H1 (cell line): Measurements from ENCODE around the gene CD151. TPM values are rescaled to one million over a fixed set of nuclear protein-coding genes. Genes with fewer than 3 reads are reported as not detected.

Source experiments
- polyA plus RNA-seq, 7 experiments: library from polyadenylated mRNA; depleted of rRNA in 3 of 7; stranded (reverse) in 5 of 7; unstranded in 2 of 7; fragments of >200 nt in 5 of 7; fragments of 200-250 nt in 2 of 7; gene quantifications; 1 replicate in 5 of 7; 2 replicates in 1 of 7; 4 replicates in 1 of 7; pipeline versions ENCODE4 v1.2.1 to v1.2.3, GENCODE V29; 2011 to 2013; ENCODE audit warnings: missing spikeins in 2 of 7, mixed read lengths in 2 of 7
- total RNA-seq: library from RNA; stranded (reverse); fragmentation: NEBNext Ultra II Directional; extraction: Animal tissue kit (Norgen Biotek cat#: 25700); gene quantifications from 2 replicates; pipeline ENCODE4 v1.2.1, GENCODE V29; 2021
- TF ChIP-seq, protein P1 (sequence below): fragments of 300-600 bp; sonication (generic); IDR thresholded peaks from 2 replicates; pipeline ENCODE4 v1.7.1; 2012; ENCODE audit warnings: low read length, moderate library complexity, mild to moderate bottlenecking, inconsistent platforms; ENCODE audit not compliant: insufficient replicate concordance

Gene CD151
- total and polyA plus RNA-seq, 2 of the 8 experiments (the other 6 are each of a cell fraction or from before 2014, with no cell fraction given): 101 to 212 TPM

DNA sequence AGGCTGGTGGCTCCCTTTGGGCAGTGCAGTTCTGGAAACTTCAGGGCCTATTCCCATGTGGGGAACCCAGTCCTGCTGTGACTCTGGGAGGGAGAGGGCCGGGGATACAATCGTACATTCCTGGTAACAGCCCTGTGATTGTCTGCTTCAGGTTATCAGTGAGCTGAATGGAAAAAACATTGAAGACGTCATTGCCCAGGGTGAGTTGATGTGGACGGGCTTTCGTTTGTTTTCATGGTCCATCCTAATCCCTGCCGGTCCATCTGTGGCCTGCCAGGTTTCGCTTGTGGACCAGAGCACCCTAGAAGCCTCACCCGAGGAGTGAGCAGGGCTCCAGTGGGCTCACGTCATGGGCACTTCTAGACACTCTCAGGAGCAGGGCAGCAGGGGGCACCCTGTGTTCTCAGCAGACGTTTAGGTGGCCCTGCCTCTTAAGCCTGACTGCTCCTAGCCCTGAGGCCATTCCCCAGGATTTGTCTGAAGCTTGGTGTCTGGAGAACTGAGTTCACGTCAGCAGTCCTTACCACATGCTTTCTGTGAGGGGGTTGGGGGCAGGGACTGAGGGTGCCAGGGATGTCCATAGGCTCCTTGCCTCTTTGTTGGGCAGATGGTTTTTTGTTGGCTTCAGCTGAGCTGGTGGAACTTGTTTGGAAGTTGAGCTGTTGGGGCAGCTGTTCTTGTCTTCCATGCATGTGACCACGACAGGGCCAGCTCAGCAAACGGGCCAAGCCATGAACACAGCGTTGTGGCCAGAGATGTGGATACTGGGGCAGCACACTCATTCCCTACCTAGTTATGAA lies 21.1 kb upstream of the CD151 start (continued):
- TF ChIP-seq, protein P1, sequence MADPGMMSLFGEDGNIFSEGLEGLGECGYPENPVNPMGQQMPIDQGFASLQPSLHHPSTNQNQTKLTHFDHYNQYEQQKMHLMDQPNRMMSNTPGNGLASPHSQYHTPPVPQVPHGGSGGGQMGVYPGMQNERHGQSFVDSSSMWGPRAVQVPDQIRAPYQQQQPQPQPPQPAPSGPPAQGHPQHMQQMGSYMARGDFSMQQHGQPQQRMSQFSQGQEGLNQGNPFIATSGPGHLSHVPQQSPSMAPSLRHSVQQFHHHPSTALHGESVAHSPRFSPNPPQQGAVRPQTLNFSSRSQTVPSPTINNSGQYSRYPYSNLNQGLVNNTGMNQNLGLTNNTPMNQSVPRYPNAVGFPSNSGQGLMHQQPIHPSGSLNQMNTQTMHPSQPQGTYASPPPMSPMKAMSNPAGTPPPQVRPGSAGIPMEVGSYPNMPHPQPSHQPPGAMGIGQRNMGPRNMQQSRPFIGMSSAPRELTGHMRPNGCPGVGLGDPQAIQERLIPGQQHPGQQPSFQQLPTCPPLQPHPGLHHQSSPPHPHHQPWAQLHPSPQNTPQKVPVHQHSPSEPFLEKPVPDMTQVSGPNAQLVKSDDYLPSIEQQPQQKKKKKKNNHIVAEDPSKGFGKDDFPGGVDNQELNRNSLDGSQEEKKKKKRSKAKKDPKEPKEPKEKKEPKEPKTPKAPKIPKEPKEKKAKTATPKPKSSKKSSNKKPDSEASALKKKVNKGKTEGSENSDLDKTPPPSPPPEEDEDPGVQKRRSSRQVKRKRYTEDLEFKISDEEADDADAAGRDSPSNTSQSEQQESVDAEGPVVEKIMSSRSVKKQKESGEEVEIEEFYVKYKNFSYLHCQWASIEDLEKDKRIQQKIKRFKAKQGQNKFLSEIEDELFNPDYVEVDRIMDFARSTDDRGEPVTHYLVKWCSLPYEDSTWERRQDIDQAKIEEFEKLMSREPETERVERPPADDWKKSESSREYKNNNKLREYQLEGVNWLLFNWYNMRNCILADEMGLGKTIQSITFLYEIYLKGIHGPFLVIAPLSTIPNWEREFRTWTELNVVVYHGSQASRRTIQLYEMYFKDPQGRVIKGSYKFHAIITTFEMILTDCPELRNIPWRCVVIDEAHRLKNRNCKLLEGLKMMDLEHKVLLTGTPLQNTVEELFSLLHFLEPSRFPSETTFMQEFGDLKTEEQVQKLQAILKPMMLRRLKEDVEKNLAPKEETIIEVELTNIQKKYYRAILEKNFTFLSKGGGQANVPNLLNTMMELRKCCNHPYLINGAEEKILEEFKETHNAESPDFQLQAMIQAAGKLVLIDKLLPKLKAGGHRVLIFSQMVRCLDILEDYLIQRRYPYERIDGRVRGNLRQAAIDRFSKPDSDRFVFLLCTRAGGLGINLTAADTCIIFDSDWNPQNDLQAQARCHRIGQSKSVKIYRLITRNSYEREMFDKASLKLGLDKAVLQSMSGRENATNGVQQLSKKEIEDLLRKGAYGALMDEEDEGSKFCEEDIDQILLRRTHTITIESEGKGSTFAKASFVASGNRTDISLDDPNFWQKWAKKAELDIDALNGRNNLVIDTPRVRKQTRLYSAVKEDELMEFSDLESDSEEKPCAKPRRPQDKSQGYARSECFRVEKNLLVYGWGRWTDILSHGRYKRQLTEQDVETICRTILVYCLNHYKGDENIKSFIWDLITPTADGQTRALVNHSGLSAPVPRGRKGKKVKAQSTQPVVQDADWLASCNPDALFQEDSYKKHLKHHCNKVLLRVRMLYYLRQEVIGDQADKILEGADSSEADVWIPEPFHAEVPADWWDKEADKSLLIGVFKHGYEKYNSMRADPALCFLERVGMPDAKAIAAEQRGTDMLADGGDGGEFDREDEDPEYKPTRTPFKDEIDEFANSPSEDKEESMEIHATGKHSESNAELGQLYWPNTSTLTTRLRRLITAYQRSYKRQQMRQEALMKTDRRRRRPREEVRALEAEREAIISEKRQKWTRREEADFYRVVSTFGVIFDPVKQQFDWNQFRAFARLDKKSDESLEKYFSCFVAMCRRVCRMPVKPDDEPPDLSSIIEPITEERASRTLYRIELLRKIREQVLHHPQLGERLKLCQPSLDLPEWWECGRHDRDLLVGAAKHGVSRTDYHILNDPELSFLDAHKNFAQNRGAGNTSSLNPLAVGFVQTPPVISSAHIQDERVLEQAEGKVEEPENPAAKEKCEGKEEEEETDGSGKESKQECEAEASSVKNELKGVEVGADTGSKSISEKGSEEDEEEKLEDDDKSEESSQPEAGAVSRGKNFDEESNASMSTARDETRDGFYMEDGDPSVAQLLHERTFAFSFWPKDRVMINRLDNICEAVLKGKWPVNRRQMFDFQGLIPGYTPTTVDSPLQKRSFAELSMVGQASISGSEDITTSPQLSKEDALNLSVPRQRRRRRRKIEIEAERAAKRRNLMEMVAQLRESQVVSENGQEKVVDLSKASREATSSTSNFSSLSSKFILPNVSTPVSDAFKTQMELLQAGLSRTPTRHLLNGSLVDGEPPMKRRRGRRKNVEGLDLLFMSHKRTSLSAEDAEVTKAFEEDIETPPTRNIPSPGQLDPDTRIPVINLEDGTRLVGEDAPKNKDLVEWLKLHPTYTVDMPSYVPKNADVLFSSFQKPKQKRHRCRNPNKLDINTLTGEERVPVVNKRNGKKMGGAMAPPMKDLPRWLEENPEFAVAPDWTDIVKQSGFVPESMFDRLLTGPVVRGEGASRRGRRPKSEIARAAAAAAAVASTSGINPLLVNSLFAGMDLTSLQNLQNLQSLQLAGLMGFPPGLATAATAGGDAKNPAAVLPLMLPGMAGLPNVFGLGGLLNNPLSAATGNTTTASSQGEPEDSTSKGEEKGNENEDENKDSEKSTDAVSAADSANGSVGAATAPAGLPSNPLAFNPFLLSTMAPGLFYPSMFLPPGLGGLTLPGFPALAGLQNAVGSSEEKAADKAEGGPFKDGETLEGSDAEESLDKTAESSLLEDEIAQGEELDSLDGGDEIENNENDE: no peak
